K562 treated with DMSO at 1 percent for 4 hours (cell line): Measurements from ENCODE around the gene ZNF789. TPM values are rescaled to one million over a fixed set of nuclear protein-coding genes. Genes with fewer than 3 reads are reported as not detected.

Experiments used
- total RNA-seq: library from RNA; unstranded; fragments of 300-600 nt; gene quantifications from 2 replicates; pipeline ENCODE4 v1.2.3, GENCODE V29; 2022; ENCODE audit not compliant: insufficient read depth

ZNF789 gene
- 11.5 and 14.3 TPM in 2 replicates for total RNA-seq

DNA sequence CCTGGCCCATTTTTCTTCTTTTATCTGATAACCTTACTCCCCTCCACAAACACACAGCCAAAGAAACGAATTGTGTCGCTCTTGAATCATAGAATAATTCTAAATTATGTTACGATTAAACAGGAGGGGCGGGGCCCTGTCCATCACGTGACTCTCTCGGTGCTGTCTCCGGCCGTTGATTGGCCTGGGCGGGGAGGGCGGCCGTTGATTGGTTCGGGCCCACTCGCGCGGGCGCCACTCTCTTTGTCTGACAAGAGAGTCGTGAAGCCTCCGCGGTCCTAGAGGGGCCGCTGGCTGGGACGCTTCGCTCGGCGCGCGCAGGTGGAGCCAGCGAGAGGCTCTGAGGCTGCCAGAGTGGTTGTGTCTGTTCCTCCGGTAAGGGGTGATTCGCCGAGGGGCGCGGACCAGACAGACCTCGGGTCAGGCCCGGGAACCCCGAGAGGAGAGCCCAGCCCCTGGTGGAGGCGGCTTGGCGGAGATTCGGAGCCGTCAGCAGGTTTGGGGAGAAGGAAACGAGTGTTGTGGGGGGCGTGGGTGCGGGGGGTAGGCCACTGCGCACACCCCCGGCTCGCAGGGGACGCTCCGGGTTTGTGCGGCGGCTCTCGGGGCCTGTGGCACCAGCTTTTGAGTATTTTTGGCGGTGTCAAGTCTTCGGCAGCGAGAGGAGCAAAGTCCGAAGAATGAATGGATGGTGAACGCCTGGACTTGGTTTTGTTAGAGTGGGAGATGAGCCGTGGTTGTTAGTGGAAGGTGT is at the start of gene ZNF789:
Gene ZNF789 (plus strand): TSS at position 330 of the 754 bp plus-strand sequence. CDS start 3,567 bp downstream, outside the sequence.

DNA sequence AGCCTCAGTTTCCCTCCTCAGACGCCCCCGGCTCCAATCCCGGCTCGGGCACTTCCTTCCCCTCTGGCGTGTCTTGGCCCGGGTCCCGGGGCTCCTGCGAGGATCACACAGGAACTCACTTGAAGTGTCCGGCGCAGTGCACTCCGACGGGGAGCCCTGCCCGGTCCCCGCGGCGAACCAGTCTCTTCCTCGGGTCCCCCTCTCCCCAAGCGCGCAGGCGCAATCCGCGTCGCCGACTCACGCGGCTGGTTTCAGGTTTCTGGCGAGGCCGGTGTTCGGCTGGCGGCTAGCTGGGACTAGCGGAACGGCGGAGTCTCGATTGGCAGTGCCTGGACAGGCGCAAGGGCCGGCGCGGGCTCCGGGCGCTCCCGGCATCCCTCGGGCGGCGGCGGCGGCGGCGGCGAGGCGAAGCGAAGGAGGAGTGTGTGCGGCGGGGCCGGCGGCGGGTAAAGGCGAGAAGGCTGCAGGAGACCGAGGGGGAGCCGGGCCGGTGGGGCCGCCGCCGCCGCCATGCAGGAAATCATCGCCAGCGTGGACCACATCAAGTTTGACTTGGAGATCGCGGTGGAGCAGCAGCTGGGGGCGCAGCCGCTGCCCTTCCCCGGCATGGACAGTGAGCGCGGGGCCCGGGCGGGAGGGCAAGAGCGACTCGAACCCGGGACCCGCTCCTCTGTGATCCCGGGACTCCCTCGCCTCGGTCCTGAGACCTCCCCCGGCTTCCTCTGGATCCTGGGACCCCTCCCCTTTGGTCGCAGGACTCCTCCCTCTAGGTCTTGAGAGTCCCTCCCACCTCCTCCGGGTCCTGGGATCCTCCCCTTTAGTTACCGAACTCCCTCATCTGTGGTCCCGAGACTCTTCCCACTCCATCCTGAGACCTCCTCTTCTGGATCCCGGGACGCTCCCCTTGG is 33.9 kb upstream of the ZNF789 start, which contains the start of the genes CPSF4 and PTCD1:
Gene CPSF4 (plus strand): TSS at position 371 of the 908 bp plus-strand sequence. CDS start 140 bp downstream, at position 511.
Gene PTCD1 (minus strand): TSS at position 226 of the 908 bp plus-strand sequence. CDS start 3,556 bp downstream, outside the sequence.

DNA sequence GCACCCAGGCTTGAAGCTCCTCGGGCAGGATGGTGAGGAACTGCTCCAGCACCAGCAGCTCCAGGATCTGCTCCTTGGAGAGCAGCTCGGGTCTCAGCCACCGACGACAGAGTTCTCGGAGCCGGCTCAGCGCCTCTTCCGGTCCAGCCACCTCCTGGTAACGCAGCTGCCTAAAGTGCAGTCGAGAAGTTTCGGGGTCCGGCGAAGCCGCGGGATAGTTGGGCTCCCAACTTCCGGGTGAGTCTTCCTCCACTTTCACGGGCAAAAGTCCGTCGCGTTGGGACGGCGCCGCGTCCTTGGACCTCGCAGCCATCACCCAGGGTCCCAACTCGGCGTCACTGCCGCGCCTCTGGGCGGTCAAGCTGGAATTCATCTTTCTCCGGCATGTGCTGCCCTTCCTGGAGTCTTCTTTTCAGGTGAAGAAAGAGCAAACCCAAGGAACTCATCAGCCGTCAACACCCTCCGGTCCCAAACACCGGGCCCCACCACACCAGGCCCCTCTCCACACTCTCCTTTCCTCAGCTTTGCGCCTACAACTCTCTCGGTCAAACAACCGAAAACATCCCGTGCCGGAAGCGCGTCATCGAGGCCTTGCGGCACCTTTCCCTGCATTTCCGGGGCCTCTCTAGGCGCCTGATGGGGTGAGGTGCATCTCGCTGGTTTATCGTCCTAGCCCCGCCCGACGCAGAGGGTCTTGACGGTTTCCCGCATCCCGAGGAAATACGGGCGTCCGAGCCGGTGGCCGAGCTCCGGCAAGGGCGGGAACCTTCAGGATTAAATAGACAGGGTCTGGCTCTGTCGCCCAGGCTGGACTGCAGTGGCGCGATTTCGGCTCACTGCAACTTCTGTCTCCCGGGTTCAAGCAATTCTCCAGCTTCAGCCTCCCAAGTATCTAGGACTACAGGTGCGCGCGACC is 27.3 kb downstream of the ZNF789 start, which contains the start of gene ZNF394:
Gene ZNF394 (minus strand): TSS at position 561 of the 916 bp plus-strand sequence. CDS start 188 bp downstream, at position 373.

DNA sequence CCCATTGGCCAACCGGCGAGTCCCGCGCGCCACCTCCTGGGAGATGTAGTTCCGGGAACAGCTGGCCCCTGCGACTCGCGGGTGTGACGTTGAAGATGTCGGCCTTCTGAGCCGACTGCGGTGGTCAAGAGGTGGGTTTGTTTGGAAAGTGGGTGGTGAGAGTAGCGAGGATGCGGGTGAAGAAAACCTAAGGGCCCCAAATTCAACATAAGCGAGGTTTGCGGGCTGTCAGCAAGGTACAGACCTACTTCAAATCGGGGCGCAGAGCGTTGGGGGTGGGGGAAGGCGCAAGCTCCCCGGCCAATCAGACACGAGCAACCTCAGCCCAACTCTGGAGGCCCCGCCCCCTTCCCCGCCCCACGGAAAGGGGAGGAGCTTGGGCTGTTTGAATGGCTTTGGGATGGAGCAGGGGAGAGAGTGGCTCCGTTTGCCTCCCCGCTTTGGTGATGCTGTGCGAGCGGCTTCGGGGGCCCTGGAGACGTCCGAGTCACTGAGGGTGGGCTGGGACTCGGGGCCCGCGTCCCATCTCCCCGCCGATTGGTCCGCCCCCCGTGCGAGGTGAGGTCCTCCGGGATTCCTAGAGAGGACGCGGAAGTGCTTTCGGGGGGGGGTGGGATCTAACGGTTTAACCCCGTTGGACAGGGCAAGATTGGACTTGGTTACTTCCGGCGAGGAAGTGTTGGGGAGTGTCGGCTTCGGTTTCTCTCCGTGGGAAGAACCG is 32.1 kb downstream of the ZNF789 start, which contains the start of gene ZKSCAN5:
Gene ZKSCAN5 (plus strand): TSS at position 60 of the 721 bp plus-strand sequence. CDS start 1,383 bp downstream, outside the sequence.

Other genes with a start within 250 kb of the ZNF789 start
- not detected in 2 replicates for gene MYH16, start 200.1 kb upstream of the ZNF789 start, total RNA-seq
- gene ARPC1A, start 147.0 kb upstream of the ZNF789 start, total RNA-seq: 111 and 120 TPM in 2 replicates
- gene ARPC1B, start 98.2 kb upstream of the ZNF789 start, total RNA-seq: 694 and 695 TPM in 2 replicates
- 150 and 157 TPM in 2 replicates for gene PDAP1, start 64.3 kb upstream of the ZNF789 start, total RNA-seq
- gene BUD31, start 63.9 kb upstream of the ZNF789 start, total RNA-seq: 247 and 258 TPM in 2 replicates
- 11.9 TPM in 2 replicates for gene PTCD1, start 34.1 kb upstream of the ZNF789 start, total RNA-seq
- 65.7 and 79.4 TPM in 2 replicates for gene CPSF4, start 33.9 kb upstream of the ZNF789 start, total RNA-seq
- 1,122 and 1,257 TPM in 2 replicates for gene ATP5MF, start 6.7 kb upstream of the ZNF789 start, total RNA-seq
- gene ZNF394, start 27.4 kb downstream of the ZNF789 start, total RNA-seq: 24.1 and 26.5 TPM in 2 replicates
- 13.7 and 14.3 TPM in 2 replicates for gene ZKSCAN5, start 31.8 kb downstream of the ZNF789 start, total RNA-seq
- 5.7 and 5.8 TPM in 2 replicates for gene FAM200A, start 79.2 kb downstream of the ZNF789 start, total RNA-seq
- gene ZNF655, start 85.8 kb downstream of the ZNF789 start, total RNA-seq: 56.3 and 64.4 TPM in 2 replicates
- not detected in 2 replicates for gene TMEM225B, start 125.4 kb downstream of the ZNF789 start, total RNA-seq
- gene ZSCAN25, start 144.1 kb downstream of the ZNF789 start, total RNA-seq: 8.7 and 9.4 TPM in 2 replicates
- gene CYP3A5, start 207.1 kb downstream of the ZNF789 start, total RNA-seq: 2.3 and 4.0 TPM in 2 replicates